ENCODE results near the gene STYK1.
"Not testable (repeated sequence)": the region's sequence is repeated elsewhere in the genome, so short reads cannot be mapped to it uniquely, and the experiment has no call there.

STYK1 gene

DNA sequence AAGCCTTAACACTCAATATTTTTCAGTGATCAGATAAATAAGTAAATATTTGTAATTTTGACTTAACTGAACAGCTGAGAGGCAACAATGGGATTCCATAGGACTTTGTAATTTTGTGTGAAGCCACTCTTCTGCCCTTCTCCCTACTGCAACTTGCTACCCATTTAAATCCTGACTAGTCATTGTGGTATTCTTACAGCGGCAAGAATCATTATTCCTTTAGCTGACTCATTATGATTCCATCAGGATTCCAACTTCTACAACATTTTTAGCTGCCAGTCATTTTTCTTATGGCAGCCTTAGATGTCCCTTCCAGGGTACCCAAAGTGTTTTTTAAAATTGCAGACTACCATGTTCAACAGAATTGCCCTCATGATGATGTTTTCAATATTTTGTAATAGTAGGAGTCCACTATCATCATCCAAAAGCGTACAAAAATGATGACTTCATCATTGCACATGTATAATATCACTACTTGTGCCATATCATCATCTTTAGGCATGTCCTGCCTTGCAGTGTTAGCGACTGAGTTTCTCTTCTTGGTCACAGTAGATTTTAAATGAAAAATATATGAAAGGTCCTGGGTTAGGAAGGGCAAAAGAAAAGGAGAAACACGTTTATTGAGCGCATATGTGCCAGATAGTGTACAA, 55.4 kb downstream of the STYK1 start:
- DNase-seq = no peak

- DNase-seq = no peak
Measured at GRCh38 chr12:10617863-10618262, 56.0 kb downstream of the STYK1 start.

DNA sequence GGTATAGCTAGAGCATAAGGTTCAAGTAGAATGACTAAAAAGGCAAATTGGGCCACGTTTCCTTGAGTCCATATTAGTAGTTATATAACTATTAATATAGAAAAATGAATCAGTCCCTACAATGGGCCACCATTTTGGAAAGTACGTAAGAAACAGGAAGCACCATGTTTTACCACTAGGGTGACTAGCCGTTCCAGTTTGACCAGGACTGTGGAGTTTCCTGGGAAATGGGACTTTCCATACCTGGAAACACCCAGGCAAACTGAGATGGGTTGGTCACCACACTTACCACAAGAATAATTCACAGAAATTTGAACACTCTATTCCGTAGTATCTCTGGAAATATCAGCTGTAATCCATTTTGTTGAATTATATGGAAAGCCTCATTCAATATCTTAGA, 58.3 kb downstream of the STYK1 start:
- no peak for DNase-seq

GRCh38 chr12:10614056-10614370, 59.8 kb downstream of the STYK1 start:
- no peak for DNase-seq

- DNase-seq = peak; percentile 62
Measured at GRCh38 chr12:10613349-10614055, 60.4 kb downstream of the STYK1 start, which contains the start of gene MAGOHB. TSS of gene MAGOHB (minus strand) at chr12:10613609. CDS start at chr12:10613532, 77 bp downstream.

DNA sequence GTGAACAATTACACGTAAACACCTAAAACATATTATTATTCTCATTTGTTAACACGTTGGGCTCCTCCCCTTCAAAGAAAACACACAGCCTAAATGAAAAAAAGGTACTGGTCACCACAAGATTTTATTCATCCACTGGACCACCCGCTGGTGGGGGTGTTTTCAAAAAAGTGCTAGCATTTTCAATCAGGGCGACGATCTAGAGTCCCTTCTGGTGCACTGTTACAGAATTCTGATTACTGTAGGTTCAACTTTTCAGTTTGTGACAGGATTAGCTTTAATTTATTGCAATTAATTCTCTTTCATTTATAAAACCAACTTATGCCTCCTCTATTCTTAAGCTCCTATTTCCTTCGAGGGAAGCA, 60.9 kb downstream of the STYK1 start:
- no peak for DNase-seq

DNA sequence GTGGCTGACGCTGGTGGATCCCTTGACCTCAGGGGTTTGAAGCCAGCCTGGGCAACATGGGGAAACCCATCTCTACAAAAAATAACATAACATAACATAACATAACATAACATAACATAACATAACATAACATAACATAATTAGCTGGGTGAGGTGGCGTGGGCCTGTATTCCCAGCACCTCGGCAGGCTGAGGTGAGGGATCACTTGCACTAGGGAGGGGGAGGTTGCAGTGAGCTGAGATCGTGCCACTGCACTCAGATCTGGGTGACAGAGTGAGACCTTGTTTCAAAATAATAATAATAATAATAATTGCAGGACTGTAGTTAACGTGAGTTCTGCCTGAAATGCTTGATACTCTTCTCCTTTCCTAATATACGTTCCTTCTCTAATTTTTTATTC, 61.7 kb downstream of the STYK1 start:
- no peak for DNase-seq

DNA sequence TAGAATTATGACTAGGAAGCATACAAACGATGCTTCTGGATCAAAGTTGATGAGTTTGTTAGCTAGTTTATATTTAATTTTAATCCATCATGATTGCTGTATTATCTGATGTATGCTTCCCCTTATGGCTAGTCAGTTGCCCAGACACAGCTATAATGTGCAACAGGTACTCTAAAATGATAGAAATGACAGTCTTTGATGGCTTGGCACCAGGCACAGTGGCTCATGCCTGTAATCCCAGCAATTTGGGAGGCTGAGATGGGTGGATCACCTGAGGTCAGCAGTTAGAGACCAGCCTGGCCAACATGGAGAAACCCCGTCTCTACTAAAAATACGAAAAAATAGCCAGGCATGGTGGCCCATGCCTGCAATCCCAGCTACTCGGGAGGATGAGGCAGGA, 62.6 kb downstream of the STYK1 start:
- not testable (repeated sequence) for DNase-seq

- DNase-seq = no peak
Measured at GRCh38 chr12:10610188-10610587, 63.7 kb downstream of the STYK1 start.

DNA sequence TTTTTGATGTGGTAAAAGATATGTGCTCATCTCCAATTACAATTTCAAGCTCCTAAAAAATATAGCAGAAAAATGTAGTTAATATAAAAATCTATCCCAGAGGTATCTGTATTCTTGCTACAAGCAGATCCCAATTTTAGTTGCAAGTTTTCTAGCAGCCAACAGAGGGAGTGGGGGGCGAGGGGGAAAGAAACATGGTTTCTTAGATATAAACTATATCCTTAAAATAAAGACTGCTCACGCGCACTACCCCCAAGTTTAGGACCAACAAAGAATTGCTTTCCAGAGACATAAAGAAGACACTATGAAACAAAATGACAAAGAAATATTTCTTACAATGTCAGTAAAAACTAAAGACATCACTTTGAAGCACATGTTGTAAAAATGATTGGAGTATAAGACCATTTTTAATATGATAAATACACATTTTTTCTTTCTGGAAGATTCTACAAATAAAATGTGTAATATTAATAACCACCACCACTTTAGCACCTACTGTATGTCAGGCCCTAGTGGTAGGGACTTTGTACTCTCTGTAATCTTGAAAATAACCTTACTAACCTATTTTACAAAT, 65.9 kb downstream of the STYK1 start:
- DNase-seq = no peak

GRCh38 chr12:10601860-10602259, 72.0 kb downstream of the STYK1 start:
- DNase-seq = no peak

- DNase-seq = no peak
Measured at GRCh38 chr12:10600988-10601387, 72.9 kb downstream of the STYK1 start.

DNA sequence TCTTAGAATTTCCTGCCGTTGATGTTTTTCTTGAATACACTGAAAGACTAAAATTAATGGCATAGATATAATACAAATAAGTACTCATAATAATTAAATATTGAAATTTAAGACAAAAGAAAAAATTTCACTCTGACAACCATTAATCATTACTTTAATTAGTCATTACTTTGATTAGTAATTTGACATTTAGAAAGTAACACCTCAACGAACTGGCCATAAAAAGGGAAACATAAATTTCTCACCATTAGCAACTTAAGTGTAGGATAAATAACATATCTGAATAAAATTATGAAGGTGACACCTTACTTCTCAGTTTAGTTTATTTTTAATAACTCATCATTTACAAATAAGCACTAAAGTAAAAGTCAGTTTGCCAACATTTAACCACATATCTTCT, 78.0 kb downstream of the STYK1 start:
- no peak for DNase-seq

GRCh38 chr12:10590966-10591365, 82.9 kb downstream of the STYK1 start:
- no peak for DNase-seq

- DNase-seq = no peak
Measured at GRCh38 chr12:10584415-10584814, 89.4 kb downstream of the STYK1 start.

DNA sequence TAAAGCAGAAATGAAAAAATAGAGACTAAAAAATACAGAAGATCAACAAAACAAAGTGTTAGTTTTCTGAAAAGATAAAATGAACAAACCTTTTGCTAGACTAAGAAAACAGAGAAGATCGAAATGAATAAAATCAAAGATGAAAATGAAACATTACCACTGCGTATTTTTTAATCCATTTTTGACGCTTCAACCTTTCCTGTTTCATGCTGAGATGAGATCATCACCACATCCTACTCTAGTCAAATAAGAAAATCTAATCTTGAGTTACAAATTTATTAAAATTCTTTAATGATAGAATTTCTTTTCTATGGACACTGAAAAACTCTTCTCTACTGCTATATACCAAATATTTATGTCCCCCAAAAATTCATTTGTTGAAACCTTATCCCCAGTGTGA, 91.1 kb downstream of the STYK1 start:
- no peak for DNase-seq

DNA sequence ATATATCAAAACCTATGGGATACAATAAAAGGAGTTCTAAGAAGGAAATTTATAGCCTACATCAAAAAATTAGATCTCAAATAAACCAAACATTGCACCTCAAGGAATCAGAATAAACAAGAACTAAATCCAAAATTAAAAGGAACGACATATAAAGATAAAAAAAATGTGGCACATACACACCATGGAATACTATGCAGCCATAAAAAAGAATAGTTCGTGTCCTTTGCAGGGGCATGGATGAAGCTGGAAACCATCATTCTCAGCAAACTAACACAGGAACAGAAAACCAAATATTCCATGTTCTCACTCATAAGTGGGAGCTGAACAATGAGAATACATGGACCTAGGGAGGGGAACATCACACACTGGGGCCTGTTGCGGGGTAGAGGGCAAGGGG, 91.7 kb downstream of the STYK1 start:
- DNase-seq = not testable (repeated sequence)

DNA sequence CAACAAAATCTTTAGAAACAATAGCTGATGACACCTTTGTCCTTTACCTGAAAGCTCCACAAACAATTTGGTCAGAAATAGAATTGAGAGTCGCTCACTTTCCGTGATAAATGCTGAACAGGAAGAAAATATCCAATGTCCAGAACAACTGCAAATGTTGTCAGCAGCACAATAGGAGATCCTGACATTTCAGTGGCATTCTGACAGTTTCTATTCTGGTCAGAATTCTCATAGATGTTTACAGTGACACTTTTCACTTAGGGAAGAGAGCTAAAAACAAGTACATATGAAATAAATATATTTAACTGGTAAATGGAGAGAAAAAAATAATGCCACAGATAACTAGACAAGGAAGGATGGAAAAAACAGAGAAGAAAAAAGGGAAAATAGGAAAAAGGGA, 99.5 kb downstream of the STYK1 start:
- no peak for DNase-seq

- not testable (repeated sequence) for DNase-seq
Measured at GRCh38 chr12:10572021-10572490, 101.8 kb downstream of the STYK1 start.

DNA sequence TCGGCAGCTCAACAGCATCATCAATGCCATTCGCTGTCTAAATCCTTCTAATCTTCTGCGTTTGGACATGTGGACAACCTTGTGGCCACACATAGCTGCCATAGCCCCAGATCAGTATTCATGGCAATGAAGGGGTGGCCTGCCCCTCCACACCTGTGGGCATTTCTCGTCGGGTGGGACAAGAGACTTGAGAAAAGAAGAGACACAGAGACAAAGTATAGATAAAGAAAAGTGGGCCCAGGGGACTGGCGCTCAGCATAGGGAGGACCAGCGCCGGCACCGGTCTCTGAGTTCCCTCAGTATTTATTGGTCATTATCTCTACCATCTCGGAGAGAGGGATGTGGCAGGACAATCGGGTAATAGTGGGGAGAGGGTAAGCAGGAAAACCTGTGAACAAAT, 102.7 kb downstream of the STYK1 start:
- DNase-seq = no peak
